Femur (tissue), 1 donor: ENCODE results near the gene P3H1.
"Not testable (repeated sequence)": the region's sequence is repeated elsewhere in the genome, so short reads cannot be mapped to it uniquely, and the experiment has no call there.

Source experiments
- DNase-seq: peaks from one replicate; pipeline ENCODE4 v3.0.0-alpha.2; 2017

P3H1 gene

GRCh38 chr1:42730002-42730401 is 36.8 kb downstream of the P3H1 start:
- DNase-seq, result no peak

GRCh38 chr1:42725820-42726219 is 41.0 kb downstream of the P3H1 start:
- DNase-seq, result not testable (repeated sequence)

GRCh38 chr1:42723511-42723910 is 43.3 kb downstream of the P3H1 start:
- no peak for DNase-seq

- not testable (repeated sequence) for DNase-seq
Observed at GRCh38 chr1:42722403-42722802, 44.4 kb downstream of the P3H1 start.

- DNase-seq, result no peak
Observed at GRCh38 chr1:42721926-42722325, 44.9 kb downstream of the P3H1 start.

DNA sequence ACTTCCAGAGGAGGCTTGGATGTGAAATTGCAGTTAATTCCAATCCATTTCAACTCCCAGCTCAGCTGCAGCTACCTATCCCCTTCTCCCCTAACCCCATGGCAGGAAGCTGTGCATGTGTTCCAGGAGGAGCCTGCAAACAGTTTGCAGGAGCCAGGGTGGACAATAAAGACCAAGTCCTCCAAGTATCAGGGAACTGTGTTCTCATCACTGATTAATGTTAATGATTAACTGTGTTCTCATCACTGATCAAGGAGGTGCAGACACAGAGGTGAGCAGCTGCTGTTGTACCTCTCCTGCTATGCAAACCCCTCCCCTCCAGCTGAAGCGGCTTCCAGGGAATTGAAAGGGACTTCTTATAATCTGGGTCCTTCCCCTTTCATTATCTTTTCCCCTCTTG is 46.0 kb downstream of the P3H1 start:
- no peak for DNase-seq

- not testable (repeated sequence) for DNase-seq
Observed at GRCh38 chr1:42714441-42714840, 52.4 kb downstream of the P3H1 start.

DNA sequence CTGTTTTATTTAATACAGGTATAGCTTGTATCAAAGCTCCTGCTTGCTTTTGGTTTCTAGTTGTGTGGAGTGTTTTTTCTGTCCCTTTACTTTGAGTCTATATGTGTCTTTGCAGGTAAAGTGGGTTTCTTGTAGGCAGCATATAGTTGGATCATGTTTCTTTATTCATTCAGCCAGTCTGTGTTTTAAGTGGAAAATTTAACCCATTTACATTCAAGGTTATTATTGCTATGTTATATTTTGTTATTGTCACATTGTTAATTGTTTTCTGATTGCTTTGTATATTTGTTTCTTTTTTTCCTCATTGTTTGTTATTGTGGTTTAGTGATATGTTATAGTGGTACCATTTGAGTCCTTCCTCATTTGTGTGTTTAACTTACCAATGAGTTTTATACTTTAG is 53.5 kb downstream of the P3H1 start:
- no peak for DNase-seq

DNA sequence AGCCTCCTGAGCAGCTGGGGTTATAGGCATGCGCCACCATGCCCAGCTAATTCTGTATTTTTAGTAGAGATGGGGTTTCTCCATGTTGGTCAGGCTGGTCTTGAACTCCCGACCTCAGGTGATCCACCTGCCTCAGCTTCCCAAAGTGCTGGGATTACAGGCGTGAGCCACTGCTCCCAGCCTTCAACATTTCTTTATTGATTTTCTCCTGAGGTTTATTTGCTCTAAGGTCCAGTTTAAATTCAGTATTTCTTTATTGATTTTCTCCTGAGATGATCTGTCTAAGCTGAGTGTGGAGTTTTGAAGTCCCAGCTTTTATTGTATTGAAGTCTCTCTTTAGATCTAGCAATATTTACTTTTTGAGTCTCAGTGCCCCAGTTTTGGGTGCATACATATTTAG is 54.0 kb downstream of the P3H1 start:
- not testable (repeated sequence) for DNase-seq

GRCh38 chr1:42703888-42704464 is 62.9 kb downstream of the P3H1 start:
- no peak for DNase-seq

DNA sequence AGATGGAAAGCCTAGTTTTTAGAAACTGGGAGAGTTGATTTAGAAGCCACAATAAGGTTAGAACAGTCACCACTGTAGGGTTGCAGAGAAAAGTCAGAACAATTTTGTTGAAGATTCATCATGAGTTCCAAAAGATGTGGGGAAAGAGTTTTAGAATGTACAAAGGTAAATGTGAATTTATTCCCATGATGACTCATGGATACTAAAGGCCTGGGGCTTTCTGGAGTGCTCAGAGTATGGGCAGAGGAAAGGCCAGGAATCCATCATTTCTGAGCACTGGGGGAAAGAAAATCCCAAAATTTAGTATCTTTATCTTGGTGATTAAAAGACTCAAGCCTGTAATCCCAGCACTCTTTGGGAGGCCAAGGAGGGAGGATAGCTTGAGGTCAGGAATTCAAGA is 66.8 kb downstream of the P3H1 start:
- DNase-seq, result no peak

DNA sequence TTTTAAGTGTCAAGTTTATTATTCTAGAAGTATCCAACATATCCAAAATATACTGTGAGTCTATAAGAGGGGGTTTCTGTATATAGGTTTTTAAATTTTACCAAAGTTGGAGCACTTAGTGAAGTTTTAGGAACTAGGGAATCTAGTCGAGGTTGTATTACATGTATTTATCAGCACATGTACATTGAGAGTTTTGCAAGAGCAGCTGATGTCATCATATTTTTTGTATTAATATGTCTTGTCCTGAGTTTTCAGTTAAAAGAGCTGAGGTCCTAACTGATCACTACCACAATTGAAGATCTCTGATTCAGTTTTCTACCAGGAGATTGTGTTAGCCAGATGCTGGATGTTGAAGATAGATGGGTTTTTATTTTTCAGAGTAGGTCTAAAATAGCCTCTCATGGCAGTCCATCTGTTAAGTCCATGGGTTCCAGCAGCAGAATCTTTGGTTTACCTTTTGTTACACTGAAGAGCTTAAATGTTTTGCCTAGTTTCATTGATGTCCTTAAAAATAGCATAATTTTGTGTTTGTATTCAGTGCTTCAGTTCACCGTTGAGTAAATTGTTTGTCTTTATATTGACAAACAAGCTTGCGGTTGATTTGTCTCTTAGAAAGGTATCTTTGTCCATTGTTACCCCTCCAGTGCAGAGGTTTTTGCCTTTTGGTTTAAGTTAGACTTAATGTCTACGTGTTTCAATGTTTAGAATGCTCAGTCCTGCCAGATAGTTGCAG is 68.6 kb downstream of the P3H1 start:
- DNase-seq, result no peak
